Measurements from ENCODE around the gene USP13.

The USP13 gene

DNA sequence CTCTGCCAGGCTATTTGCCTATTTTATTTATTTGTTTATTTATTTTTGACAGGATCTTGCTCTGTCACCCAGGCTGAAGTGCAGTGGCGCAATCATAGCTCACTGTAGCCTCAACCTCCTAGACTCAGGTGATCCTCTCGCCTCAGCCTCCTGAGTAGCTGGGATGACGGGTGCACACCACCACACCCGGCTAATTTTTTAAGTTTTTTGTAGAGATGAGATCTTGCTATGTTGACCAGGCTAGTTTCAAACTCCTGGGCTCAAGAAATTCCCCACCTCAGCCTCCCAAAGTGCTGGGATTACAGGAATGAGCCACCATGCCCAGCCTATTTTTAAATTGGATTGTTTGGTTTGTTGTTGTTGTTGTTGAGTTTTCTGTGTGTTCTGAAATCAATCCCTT lies 42.8 kb upstream of the USP13 start:
- no peak for TF ChIP-seq CTCF (IDR thresholded peaks at IDR 0.05; ENCODE audit: low read depth, low read length, missing control alignments)
- DNase-seq (ENCODE audit: low read depth): no peak
- H3K4me3 ChIP-seq (ENCODE audit: low read depth, low read length): no peak overlapping the region

- no peak for DNase-seq (ENCODE audit: low read depth)
- TF ChIP-seq CTCF (IDR thresholded peaks at IDR 0.05; ENCODE audit: low read depth, low read length, missing control alignments): no peak
- H3K4me3 ChIP-seq (ENCODE audit: low read depth, low read length): no peak overlapping the region
These were observed 39.0 kb upstream of the USP13 start for GRCh38 chr3:179613807-179614206.

DNA sequence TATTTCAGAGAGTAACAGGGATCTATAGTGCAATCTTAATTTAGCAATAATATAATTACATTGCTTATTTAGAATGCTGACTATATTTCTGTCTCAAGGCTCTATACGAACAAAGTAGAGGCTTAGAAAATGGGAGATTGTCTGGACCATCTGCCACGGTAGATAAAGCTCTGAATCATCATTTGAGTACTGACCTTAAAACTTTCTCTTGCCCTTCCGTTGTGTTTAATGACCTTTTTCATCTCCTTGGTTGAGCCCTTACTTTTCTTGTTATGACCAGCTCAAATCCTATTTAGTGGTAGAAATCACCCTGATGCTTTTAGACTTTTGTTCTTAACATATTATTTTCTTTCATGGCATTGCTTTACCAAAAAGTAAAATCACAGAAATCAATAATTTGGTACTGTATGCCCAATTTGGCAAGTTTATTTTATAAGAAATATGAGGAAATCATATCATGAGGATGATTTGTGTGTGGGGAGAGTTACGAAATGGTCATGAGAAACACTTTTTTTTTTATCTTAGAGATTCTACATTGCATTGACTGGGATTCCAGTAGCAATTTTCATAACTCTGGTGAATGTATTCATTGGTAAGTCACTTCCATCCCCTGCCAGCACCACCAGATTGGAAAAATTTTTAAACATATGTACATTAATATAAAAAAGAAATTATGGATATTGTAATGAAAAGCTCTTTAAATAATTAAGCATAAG lies 37.2 kb upstream of the USP13 start:
- no peak overlapping the region for H3K4me3 ChIP-seq (ENCODE audit: low read depth, low read length)
- DNase-seq (ENCODE audit: low read depth): no peak
- no peak for TF ChIP-seq CTCF (IDR thresholded peaks at IDR 0.05; ENCODE audit: low read depth, low read length, missing control alignments)

DNA sequence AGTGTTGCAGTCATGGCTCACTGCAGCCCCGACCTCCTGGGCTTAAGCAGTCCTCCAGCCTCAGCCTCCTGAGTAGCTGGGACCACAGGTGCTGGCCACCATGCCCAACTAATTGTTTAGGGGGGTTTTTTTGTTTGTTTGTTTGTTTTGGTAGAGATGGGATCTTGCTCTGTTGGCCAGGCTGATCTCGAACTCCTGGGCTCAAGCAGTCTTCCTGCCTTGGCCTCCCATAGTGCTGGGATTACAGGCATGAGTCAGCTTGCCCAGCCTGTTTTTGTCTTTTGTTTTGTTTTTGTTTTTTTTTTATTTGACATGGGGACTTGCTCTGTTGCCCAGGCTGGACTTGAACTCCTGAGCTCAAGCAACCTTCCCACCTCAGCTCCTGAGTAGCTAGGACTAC lies 30.8 kb upstream of the USP13 start:
- TF ChIP-seq CTCF (IDR thresholded peaks at IDR 0.05; ENCODE audit: low read depth, low read length, missing control alignments): no peak
- no peak for DNase-seq (ENCODE audit: low read depth)
- H3K4me3 ChIP-seq (ENCODE audit: low read depth, low read length): no peak overlapping the region

- no peak for DNase-seq (ENCODE audit: low read depth)
- no peak overlapping the region for H3K4me3 ChIP-seq (ENCODE audit: low read depth, low read length)
- no peak for TF ChIP-seq CTCF (IDR thresholded peaks at IDR 0.05; ENCODE audit: low read depth, low read length, missing control alignments)
These were observed 28.4 kb upstream of the USP13 start for GRCh38 chr3:179624451-179624850.

GRCh38 chr3:179630753-179631451 lies 21.9 kb upstream of the USP13 start:
- no peak overlapping the region for H3K4me3 ChIP-seq (ENCODE audit: low read depth, low read length)
- TF ChIP-seq CTCF (IDR thresholded peaks at IDR 0.05; ENCODE audit: low read depth, low read length, missing control alignments): no peak
- DNase-seq (ENCODE audit: low read depth): no peak

DNA sequence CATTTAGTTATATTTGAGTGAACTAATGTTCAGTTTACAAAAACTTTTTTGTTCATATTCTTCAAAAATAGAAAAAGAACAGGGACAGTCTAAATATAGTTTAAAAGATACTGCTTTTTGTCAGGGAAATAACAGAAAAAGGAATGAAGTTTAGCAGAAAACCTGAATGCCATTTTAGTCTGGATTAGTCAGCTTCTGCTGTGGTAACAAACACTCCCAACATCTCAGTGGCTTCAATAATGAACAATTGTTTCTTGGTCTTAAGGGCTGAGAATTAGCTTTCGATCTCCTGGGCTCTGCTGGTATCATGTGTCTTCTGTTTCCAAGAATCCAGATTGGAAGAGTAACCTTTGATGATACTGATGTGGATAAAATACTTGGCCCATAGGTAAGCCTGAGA lies 12.4 kb upstream of the USP13 start:
- no peak overlapping the region for H3K4me3 ChIP-seq (ENCODE audit: low read depth, low read length)
- DNase-seq (ENCODE audit: low read depth): no peak
- TF ChIP-seq CTCF (IDR thresholded peaks at IDR 0.05; ENCODE audit: low read depth, low read length, missing control alignments): no peak
